Left cardiac atrium (tissue), 4 donors: ENCODE data around the gene DDN. TPM values are rescaled to one million over a fixed set of nuclear protein-coding genes. Genes with fewer than 3 reads are reported as not detected.

Experiments used
- ATAC-seq, 2 donors: fragments of 200-7000 bp; cut with Tn5 transposase; one replicate each; pipeline ENCODE4 v1.9.1; 2020; ENCODE audit warnings: mild to moderate bottlenecking in 2 of 2, moderate library complexity in 2 of 2
- DNase-seq: peaks from one replicate; pipeline ENCODE4 v3.0.0-alpha.2; 2020
- intact Hi-C, 2 donors: fragments of 100-400 bp; cut with DNase I; formaldehyde crosslinking; loops; one replicate each; pipeline versions ENCODE4 v1.14.1 to v1.15.1; 2022 to 2023
- total RNA-seq, 2 donors: library from RNA; stranded (reverse); fragmentation: NEBNext Ultra II Directional; extraction: Animal tissue kit (Norgen Biotek cat#: 25700); gene quantifications; one replicate each; pipeline ENCODE4 v1.2.1, GENCODE V29; 2021
- donor health status: DM: no; HTN: yes; CAD: no.
- donor health status: DM: no; HTN: yes; CAD: no; lungs with severe emphysema.
- donor health status: DM: yes; HTN: yes; CAD: no.
- donor health status: Dilated cardiomyopathy.

The DDN gene
- total RNA-seq, 2 donors from 2014 or later: 0.29 to 0.84 TPM

DNA sequence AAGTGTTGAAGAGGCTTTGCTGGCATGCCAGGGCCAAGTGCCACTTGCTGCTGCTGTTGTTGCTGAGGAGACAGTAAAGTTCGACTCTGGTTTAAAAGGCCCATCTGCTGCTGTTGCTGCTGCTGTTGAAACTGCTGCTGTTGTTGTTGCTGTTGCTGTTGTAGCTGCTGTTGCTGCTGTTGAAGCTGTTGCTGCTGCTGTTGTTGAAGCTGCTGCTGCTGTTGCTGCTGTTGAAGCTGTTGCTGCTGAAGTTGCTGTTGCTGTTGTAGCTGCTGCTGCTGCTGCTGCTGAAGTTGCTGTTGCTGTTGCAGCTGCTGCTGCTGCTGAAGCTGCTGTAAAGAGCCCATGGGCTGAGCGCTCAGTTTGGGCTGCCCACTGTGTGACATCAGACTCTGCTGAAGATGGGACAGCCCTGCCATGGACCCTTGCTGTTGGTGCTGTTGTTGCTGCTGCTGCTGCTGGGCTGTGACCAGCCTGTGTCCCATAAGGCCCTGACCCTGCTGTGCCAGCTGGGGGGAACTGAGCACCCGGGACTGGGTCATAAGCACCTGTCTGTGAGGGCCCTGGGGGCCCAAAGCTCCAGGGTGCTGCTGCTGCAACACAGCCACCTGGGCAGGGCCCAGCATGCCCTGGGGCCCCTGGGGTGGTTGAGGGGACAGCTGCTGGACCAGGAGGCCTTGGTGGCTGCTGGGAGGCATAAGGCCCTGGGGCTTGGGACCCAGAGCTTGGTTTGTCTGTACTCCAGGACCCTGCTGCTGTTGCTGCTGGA is 33.7 kb upstream of the DDN start:
- DNase-seq (no peak), ATAC-seq (no peak)
- intact Hi-C loops: no loop called here

- intact Hi-C loops: no loop called here
- DNase-seq: no peak
- no peak for ATAC-seq
Measured at GRCh38 chr12:49032276-49032675, 33.1 kb upstream of the DDN start.

DNA sequence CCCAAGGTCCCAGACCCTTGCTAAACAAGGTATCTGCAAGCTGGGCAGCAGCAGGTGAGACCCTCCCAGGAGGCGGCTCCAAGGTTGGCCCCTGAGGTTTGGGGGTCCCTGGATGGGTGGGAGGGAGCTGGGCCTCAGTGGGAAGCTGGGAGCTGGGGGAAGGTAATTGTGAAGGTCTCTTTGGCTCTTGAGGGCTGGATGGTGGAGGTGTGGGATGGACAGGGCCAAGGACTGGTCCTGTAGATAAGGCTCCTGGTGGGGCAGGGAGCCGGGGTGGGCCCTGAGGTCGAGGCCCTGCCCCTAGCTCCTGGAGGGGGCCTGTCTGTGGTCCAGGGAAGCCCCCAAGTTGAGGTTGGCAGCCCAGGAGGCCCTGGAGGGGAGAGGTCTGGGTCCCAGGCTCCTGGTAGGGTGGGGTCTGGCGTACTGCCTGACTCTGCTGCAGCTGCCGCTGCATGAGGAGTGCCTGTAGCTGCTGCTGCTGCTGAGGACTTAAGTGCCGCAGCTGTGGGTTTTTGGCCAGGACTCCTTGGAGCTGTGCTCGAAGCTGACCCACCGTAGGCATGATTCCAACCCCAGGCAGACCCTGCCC is 32.5 kb upstream of the DDN start:
- intact Hi-C loops: no loop called here
- ATAC-seq (no peak), DNase-seq (no peak)

GRCh38 chr12:49030714-49031572 is 31.8 kb upstream of the DDN start:
- no peak for ATAC-seq
- DNase-seq: no peak
- intact Hi-C loops: no loop called here

DNA sequence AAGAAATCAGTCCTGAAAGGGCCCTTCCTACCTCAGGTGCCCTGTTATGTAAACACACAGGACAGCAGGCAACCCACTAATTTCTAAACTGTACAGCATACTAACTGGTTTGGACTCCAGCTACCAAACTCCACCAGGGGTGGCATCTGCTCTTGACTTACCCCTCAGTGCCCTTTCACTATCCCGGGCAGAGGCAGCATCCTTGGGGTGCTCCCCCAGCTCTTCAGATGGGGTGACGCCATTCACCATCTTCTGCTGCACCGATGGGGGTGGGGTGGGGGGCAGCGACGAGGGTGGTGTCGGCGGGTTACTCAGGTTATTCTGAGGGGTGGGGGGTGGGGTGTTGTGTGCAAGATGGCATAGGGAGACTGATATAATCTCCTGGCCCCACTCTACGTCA is 30.9 kb upstream of the DDN start:
- DNase-seq (no peak), ATAC-seq (no peak)
- intact Hi-C loops: no loop called here

DNA sequence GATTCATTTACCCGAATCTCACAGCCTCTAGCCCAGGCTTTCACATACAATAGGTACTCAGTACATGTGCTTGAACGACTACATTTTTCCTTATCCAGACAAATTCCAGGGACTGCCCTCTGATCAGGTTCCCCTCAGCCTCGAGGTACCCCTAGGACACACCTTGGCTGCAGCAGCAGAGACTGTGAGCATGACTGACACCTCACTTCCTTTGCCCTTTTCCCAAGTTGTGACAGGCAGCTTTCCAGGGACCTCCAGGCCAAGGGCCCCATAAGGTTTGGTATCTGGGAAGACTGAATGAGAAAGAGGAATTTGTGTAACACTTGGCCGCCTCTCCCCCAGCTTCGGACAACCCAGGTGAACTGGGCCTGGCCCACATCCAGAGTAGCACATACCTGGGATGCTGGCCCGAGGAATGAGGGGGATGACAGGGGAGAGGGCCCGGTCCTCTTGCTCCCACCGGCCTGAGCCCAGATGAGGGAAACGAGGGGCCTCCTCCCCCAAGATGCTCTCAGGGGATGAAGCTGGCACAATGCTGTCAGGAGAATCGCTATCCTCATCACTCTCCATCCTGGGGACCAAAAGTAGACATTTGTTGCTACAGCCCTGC is 29.6 kb upstream of the DDN start:
- DNase-seq (no peak), ATAC-seq (no peak)
- intact Hi-C loops: no loop called here

GRCh38 chr12:49027846-49028555 is 28.8 kb upstream of the DDN start:
- intact Hi-C loops: no loop called here
- ATAC-seq (no peak), DNase-seq (no peak)

DNA sequence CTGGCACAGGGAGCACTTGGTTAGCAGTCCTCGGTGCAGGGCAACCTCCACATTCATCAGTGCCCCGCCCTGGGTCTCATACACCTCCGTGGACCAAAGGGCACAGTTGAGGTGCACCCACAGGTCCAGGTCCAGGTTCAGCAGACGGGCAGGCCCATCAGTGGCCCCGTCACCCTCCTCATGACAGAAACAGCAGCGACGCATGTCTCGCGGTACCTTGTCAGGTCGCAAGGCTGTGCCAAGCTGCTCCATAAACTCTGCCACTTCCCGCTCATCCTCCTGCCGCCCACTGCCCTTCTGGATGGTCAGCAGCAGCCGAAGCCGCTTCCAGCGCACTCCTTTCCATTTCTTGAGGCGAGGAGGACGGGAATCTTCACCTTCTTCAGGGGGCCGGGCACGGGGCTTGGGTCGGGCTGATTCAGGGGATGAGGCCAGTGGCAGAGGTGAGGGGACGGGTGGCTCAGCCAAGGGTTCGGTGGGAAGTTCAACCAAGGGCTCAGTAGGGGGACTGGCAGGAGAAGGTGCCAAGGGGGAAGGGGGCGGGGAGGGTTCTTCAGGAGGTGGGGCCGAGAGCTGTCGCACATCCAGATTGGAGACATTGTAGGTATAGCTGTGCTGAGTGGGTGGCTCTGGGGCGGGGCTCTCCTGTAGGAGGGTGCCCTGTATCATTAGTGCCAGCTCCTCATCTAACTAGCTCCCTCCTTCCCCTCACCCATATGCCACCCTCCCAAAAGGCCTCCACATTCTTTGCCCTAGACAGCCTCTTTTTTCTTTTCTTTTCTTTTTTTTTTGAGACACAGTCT is 27.7 kb upstream of the DDN start:
- DNase-seq (no peak), ATAC-seq (no peak)
- intact Hi-C loops: no loop called here

DNA sequence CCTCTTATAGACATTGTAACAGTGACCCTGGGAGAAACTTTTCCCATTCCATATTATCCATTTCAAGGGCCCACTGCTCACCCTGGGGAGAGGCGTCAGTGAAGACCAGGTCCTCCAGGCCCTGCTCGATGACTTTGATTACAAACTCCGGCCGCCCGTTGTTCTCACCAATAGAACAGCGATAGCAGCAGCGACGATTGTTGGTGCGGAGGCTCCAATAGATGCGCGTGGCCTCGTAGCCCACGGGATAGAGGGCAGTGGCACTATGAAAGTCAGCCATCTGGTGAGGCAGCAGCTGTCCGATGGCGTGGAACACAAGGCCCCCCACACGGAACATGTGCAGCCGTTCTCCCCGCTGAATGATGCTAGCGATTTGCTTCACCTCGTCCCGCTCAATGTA is 26.9 kb upstream of the DDN start:
- intact Hi-C loops: no loop called here
- ATAC-seq (no peak), DNase-seq (no peak)

DNA sequence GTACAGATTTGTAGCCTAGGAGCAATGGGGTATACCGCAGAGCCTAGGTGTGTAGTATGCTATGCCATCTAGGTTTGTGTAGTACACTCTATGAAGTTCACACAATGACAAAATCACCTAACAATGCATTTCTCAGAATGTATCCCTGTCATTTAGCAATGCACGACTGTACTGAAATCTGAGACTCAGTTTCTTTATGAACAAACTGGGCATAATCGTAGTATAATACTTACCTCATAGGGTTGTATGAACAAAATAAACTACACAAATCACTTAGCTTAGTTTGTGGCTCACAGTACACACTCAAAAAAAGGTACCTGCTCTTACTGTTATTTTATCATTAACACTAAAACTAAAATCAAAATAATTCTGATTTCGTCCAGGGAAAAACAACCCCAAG is 26.3 kb upstream of the DDN start:
- ATAC-seq: no peak
- intact Hi-C loops: no loop called here

DNA sequence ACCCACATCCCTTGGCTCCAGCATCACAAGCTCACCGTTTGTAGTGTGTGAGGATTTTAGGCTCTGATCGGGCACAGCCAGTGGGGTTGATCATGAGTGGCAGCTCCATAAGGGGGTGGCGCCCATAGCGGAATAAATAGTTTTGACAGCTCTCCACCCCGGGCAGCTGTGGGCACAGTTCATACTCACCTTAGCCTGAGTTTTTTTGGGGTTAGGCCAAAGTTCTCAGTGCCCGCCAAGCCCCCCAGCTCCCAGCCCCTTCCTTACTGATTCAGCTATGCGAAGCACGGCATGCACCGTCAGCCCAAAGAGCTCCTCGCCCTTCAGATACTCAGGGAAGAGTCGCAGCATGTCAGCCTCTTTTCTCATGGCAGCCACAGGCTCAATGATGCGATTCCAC is 25.4 kb upstream of the DDN start:
- DNase-seq (no peak), ATAC-seq (no peak)
- intact Hi-C loops: no loop called here

More for the DNA sequence above, 26.3 kb upstream of the DDN start:
- DNase-seq: no peak

DNA sequence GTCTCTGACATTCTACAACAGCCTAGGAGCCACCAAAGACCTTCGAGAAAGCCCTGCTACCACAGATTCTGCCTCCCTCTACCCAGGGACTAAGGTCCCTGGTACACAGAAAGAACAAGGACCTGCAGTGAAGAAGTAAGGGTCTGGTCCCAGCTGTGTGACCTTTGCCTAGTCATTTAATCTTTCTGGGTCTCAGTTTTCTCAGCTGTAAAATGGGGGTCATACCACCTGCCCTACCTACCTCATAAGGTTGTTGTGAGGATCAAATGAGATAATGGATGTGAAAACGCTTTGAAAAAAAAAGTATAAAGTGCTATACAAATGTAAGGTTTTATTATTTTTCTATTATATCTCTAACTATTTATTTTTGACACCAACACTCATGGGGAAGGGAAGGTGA is 24.6 kb upstream of the DDN start:
- intact Hi-C loops: no loop called here
- DNase-seq: no peak
- no peak for ATAC-seq

GRCh38 chr12:49022558-49023178 is 23.5 kb upstream of the DDN start:
- intact Hi-C loops: no loop called here
- no peak for DNase-seq
- ATAC-seq: no peak

DNA sequence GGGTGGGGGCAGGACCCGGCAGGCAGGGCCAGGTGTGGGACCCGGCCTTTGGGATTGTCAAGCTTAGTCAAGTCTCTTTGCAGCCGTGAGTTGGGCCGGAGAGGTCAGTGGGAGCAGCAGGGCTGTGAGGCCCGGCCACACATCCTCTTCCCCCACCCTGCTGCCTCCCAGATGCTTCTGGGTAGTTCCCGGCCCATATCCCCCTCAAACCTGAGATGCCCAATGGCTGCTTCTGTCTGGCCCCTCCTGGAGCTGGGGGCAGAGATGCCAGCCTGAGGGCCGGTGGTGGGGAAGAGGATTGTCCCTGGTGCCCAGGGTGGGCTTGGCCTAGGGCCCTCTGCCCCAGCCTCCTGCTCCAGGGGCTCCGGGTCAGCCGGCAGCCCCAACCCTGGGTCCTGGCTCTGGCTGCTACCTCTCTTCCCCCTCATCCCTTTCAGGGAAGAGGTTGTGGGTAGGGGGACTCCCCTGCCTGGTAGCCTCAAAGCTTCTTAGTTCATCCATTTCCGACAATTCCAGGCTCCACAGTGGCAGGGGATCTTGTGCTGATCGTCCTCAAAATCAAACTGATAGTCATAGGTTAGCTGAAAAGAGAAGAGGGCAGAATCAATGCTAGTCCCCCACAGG is 22.2 kb upstream of the DDN start:
- no peak for ATAC-seq
- DNase-seq: no peak

DNA sequence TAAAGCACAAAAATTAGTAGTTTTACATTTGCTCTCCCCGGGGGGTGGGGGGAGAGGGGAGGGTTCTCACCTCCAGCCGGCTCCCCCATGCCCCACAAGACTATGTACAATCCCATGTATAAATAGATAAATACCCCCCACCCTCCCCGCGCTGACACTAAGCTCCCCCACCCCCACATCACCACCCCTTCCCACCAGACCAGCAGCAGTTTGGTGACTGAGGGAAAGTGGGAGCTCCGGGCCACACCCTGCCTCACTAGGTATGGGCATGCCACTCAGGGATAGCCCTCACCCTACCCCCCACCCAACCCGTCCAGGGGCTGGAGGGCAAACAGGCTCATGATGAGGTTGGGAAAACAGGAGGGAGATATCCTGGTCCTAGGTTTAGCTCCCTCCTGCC is 21.3 kb upstream of the DDN start:
- DNase-seq: no peak

More for the DNA sequence above, 22.2 kb upstream of the DDN start:
- intact Hi-C loops: no loop called here

DNA sequence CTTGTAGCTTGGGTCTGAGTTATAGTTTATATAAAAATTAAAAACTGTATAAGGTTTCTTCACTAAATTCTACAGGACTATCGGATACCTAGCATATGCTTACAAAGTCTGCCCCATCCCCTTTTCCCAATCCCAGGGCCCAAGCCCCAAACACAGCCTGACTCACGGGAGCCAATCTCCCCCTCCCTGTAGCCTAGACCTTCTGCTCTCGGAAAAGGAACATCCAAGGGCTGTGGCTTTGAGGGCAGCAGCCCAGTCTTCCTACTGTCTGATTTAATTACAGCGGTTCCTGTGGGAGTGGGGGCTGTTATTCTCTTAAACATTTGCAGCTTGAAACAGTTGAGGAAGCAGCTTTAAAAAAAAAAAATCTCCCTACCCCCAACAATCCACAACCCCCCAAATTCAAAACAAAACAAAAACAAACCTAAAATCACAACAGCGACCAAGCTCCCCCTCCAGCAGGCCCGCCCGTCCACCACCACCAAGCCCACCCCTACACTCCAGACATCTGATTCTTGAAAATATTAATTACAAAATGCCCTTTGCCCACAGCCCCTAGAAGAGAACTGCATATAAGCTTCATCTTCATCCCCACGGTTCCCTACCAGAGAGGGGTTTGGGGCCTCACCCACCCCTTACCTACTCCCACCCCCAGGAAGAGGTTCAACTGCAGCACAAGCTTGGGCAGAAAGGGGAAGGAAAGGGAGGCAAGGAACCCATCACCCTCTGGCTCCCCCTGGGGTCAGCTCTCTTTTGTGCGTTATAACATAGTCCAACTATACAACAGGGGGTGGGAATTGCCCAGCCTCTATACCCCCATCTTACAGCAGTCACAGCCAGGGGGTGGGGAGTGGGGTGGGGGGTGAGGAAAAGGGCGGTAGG is 20.5 kb upstream of the DDN start:
- no peak for DNase-seq
- intact Hi-C loops: no loop called here
- peak in 1 of 2 donors; percentile 3 for ATAC-seq

More for the DNA sequence above, 21.3 kb upstream of the DDN start:
- intact Hi-C loops: no loop called here
- no peak for ATAC-seq

DNA sequence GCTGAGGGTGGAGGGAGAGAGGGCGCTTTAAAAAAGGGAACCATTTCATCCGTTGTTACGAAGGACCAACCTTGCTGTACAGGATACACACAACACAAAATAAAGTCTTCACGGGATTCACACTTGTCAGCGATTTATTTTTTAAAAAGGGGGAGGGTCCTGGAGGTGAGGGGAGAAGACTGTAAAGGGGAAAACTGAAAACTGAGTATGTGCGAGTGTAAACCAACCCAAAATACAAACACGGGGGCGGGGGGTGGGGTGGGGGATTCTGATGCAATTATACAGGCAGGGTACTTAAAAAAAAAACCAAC is 19.9 kb upstream of the DDN start:
- no peak for DNase-seq
- intact Hi-C loops: no loop called here

More for the DNA sequence above, 19.9 kb upstream of the DDN start:
- peak in 1 of 2 donors; percentile 13 for ATAC-seq
